Midbrain (tissue), 1 donor: ENCODE measurements around the gene LGALS7B.
"Not testable (repeated sequence)": the region's sequence is repeated elsewhere in the genome, so short reads cannot be mapped to it uniquely, and the experiment has no call there.

Experiments used
- DNase-seq: peaks from one replicate; lab custom pipeline; 2025; lab: John Stamatoyannopoulos, UW

Gene LGALS7B

GRCh38 chr19:38797781-38798180 is 8.8 kb downstream of the LGALS7B start:
- not testable (repeated sequence) for DNase-seq

DNA sequence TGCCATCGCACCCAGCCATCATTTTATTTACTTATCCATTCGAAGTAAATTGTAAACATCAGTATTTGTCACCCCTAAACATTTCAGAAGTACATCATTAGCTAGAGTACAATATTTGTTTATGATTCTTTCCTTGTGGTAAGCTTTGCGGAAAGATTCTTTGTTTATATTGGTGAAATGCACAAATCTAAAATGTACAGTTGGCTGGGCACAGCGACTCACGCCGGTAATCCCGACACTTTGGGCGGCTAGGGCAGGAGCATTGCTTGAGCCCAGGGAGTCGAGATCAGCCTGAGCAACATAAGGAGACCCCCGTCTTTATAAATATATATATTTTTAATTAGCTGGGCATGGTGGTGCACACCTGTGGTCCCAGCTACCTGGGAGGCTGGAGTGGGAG is 10.1 kb downstream of the LGALS7B start:
- DNase-seq, result no peak

- no peak for DNase-seq
Observed at GRCh38 chr19:38800577-38801347, 11.8 kb downstream of the LGALS7B start.

DNA sequence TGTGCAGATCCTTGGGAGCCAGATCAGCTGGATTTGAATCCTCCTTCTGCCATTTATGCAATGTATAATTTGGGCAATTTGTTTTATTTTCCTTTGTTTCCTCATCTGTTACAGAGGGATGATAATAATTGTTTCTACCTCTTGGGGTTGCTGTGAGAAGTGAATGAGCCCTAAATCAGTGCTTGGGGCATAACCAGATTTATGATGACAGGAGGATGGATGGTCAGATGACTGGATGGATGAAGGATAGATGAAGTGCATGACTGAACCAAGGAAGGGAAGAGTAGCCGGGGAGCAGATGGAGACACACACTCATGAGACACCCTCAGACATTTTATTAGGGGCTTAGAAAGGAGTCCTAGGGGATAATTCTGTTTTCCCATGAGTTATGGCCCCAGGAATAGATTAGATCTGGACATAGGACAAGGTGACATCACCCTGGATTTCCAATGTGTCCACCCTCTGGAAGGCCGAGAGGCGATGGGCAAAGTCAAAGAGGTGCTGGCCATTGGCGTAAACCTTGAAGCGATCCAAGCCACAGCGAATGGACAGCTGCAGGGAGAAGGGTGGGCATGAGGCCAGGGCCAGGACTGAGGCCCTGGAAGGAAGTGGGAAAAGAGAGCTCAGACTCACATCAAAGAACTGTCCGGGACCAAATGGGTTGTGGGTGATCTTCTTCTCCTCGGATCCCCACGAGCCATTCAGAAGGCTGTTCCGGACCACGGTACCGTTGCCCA is 12.5 kb downstream of the LGALS7B start:
- DNase-seq, result no peak

DNA sequence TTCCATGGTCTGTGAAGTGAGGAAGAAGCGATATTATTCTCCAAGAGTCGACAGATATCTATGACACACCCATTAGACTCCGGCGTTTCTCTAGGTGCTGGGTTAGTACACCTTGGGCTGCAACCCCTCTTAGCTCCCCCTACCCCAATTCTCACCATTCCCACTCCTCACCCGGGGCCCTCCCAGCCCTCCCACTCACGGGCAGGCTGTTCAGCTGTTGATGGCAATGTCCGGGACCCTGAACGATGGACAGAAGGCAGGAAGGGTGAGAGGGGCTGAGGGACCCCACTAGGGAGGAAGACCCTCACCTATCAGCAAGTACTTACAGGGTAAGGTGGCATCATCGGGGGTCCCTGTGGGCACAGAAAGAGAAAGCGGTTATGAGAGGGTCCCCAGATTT is 14.5 kb downstream of the LGALS7B start:
- no peak for DNase-seq

GRCh38 chr19:38805180-38805579 is 16.2 kb downstream of the LGALS7B start:
- DNase-seq, result no peak

DNA sequence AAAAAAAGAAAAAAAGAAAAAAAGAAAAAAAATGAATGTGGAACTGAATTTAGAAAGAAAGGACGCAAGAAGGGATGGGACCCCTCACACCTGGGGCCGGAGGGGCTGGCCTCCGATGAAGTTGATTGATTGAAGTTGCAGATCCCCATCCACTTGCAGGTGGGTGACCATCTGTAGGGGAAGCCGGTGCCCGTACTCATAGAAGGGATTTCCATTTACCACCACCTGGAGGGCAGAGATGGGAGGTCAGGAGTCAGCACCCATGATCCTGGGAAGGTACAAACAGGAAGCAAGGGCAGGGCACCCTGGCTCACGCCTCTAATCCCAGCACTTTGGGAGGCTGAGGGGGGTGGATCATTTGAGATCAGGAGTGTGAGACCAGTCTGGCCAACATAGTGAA is 17.4 kb downstream of the LGALS7B start:
- DNase-seq, result no peak

DNA sequence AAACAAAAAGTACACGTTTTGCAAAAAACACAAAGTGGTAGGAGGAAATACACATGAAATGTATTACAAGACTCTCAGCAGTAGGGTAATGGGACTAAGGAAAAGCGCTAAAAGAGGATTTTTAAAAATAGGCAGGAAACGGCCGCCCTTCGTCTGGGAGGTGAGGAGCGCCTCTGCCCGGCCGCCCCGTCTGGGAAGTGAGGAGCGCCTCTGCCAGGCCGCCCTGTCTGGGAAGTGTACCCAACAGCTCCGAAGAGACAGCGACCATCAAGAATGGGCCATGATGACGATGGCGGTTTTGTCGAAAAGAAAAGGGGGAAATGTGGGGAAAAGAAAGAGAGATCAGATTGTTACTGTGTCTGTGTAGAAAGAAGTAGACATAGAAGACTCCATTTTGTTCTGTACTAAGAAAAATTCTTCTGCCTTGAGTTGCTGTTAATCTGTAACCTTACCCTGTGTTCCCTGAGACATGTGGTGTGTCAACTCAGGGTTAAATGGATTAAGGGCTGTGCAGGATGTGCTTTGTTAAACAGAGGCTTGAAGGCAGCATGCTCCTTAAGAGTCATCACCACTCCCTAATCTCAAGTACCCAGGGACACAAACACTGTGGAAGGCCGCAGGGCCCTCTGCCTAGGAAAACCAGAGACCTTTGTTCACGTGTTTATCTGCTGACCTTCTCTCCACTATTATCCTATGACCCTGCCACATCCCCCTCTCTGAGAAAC is 18.5 kb downstream of the LGALS7B start:
- DNase-seq, result not testable (repeated sequence)

DNA sequence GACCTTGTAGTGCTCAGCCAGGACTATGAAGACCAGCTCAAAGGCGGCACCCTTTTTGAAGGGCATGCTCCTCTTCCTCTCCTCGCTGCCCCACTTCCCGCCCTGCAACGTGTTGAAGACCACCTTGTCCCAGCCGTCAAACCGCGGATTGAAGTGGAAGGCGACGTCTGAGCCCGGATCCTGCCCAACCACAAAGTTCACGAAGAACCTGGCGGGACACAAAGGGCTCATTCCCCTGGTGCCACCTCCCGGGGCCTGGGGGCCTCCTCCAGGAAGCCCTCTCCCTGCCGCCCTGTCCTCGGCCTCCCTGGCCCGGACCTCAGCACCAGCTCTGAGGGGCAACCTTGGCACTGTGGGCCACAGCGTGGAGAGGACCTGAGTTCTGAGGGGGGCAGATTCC is 19.7 kb downstream of the LGALS7B start:
- no peak for DNase-seq

GRCh38 chr19:38809592-38810252 is 20.7 kb downstream of the LGALS7B start:
- DNase-seq, result no peak

DNA sequence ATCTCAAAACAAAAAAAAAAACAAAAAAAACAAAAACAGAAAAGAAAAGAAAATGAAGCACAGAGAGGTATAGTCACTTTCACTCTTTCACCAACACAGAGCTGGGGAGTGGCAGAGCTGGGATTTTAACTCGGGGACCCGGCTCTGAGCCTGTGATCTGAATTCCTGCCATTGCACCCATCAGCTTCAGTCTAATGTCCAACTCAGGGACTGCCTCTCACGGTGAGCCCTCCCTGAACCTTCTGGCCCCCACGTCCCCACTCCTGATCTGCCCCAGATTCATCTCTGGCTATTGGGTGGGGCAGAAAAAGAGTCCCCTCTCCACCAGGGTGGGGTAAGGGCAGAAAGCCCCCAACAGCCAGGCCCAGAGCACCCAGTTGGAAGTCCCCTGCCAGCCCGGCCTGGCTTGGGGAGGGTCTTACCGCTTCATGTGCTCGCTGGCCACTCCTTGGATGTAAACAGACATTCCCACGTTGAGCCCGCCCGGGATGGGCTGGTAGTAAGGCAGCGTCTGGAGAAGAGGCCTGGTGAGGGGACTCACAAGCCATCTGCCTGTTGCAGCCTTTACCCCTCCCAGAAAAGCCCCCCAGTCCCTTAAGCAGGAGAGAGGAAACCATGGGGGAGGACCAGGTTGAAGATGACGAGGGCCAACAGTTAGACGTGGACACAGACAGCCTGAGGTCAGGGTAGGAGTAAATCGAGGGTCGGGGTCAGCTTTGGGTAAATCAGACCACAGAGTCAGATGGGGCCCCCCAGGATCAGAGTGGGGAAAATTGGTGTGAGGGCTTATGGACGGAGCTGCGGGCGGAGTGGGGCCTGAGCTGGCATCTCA is 23.2 kb downstream of the LGALS7B start:
- DNase-seq, result no peak

DNA sequence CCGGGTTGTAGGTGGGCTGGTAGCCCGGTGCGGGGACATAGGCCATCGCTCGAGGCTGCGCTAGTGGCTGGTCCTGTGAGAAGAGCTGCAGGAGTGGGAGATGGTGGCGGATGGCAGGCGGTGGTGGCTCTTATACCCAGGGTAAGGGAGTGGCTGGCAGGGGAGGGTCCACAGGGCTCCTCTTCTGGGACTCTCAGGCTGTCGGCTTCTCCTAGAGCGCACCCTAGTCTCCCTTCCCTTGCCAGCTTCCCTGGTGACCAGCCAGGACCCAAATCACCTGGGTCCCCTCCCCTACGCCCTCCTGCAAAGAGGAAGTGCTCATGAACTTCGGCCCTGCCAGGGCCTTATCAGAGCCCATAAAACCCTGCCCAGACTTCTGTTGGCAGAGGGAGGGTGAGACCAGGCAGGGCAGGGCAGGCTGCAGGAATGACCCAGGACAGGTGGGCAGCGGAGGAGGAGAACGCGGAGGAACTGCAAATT is 23.9 kb downstream of the LGALS7B start, which contains the start of gene LGALS4:
Gene LGALS4, minus strand, starts transcription at position 105 of the 480 bp plus-strand sequence. Its CDS starts 59 bp downstream, at position 46.
- no peak for DNase-seq

DNA sequence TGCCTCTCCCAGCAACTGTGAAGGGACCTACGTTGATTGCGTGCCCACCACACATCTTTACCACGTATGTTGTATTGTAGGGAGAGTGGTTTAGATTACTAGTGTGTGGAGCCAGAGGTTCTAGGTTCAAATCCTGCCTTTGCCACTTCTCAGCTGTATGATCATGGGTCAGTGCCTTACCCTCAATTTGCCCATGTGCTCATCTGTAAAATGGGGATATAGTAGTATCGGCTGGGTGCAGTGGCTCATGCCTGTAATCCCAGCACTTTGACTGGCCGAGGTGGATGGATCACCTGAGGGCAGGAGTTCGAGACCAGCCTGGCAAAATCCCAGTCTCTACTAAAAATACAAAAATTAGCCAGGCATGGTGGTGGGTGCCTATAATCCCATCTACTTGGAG is 24.3 kb downstream of the LGALS7B start:
- DNase-seq, result no peak

DNA sequence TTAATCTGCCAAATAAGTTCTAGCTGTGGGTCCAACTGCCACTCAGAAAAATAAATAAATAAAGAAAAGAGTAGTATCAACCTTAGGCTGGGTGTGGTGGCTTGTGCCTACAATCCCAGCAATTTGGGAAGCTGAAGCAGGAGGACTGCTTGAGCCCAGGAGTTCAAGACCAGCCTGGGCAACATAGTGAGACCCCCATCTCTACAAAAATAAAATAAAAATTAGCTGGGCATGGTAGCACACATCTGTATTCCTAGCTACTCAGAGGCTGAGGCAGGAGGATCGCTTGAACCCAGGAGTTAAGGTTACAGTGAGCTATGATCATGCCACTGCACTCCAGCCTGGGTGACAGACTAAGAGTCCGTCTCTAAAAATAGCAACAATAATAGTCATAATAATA is 24.9 kb downstream of the LGALS7B start:
- DNase-seq, result not testable (repeated sequence)

GRCh38 chr19:38815059-38816001 is 26.3 kb downstream of the LGALS7B start:
- DNase-seq, result no peak

- no peak for DNase-seq
Observed at GRCh38 chr19:38816131-38816750, 27.2 kb downstream of the LGALS7B start.

DNA sequence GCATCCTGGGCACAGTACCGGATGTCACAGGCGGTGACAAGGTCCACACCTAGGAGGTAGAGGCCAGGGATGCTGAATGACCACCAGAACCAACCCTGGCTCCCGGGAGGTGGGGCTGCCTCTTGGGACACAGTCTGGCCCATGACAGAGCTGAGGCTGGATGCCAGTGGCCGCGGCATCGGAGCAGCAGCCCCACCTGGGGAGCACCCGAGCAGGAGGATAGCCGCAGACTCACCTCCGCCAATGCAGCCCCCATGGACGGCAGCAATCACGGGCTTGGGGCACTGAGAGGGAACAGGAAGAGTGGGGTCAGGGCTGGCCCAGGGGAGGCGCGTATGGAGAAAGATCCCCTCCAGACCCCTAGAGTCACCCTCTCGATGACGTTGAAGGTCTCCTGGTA is 28.1 kb downstream of the LGALS7B start:
- DNase-seq, result no peak

DNA sequence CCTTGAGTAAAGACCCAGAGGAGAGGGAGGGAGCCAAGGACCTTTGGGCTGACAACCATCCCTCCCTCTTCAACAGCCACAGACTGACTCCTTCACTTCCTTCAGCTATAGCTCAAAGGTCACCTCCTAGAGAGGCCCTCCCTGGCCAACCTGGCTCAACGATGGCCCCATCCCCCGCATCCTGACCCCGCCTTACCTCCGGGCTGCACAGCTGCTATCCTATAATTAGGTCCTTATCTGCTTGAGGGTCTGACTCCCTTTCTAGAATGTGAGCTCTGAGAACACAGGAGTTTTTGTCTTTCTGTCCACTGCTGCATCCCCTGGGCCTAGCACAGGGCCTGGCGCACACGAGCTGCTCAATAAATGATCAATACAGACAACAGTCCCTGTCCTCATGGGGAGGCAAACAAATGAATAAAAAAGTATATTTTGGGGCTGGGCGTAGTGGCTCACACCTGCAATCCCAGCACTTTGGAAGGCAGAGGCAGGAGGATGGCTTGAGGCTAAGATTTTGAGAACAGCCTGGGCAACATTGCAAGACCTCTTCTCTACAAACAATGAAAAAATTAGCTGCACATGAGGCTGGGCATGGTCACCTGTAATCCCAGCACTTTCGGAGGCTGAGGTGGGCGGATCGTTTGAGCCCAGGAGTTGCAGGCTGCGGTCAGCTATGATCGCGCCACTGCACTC is 30.4 kb downstream of the LGALS7B start:
- no peak for DNase-seq
